Left ventricle myocardium superior (tissue), 1 donor: ENCODE measurements around the gene MYPN. TPM values are rescaled to one million over a fixed set of nuclear protein-coding genes. Genes with fewer than 3 reads are reported as not detected.
"Not testable (repeated sequence)": the region's sequence is repeated elsewhere in the genome, so short reads cannot be mapped to it uniquely, and the experiment has no call there.

Source experiments
- ATAC-seq: fragments of 200-7000 bp; cut with Tn5 transposase; one replicate; pipeline ENCODE4 v1.9.1; 2020; ENCODE audit warnings: mild to moderate bottlenecking, moderate library complexity
- DNase-seq: peaks from one replicate; pipeline ENCODE4 v3.0.0-alpha.2; 2020
- intact Hi-C: fragments of 100-400 bp; cut with micrococcal nuclease; formaldehyde crosslinking; loops from one replicate; pipeline ENCODE4 v1.11.0; 2022
- total RNA-seq: library from RNA; stranded (reverse); fragmentation: NEBNext Ultra II Directional; extraction: Animal tissue kit (Norgen Biotek cat#: 25700); gene quantifications from one replicate; pipeline ENCODE4 v1.2.1, GENCODE V29; 2021
- donor health status: DM: no; HTN: yes; CAD: no; lungs with severe emphysema.

The MYPN gene
- total RNA-seq, 1 donor from 2014 or later = 107 TPM

DNA sequence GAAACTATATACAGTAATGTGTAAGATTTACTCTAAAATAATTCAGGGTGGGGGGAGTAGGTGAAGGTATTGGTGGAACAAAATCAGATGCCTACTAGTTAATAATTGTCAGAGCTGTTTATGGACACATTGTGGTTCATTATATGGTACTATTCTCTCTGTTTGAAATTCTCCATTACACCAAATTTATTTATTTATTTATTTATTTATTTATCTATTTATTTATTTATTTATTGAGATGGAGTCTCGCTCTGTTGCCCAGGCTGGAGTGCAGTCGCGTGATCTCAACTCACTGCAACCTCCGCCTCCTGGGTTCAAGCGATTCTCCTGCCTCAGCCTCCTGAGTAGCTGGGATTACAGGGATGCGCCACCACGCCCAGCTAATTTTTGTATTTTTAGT, 137.1 kb downstream of the MYPN start:
- intact Hi-C loops, DNase-seq, ATAC-seq: not testable (repeated sequence)

GRCh38 chr10:68247931-68248330, 138.6 kb downstream of the MYPN start:
- DNase-seq (no peak), ATAC-seq (no peak)
- intact Hi-C loops = no loop called here

DNA sequence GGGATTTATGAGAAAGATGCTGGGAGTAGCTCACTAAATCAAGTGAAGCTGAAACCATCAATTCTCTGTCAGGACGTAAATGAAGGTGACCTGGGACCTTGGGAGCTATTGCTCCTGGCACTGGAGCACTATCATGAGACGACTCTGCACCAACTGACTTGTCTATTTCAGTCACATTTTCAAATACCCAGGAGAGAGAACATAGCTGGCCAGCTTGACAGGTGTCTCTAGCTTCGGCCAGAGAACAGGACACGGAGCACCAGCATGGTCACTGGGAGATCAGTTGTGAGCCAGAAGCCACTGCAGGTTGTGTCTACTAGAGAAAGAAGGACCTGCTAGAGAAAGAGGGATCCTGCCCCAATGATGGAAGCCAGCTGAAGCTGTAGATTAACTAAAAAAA, 140.0 kb downstream of the MYPN start:
- intact Hi-C loops = no loop called here
- ATAC-seq = no peak
- DNase-seq = no peak

- ATAC-seq (no peak), DNase-seq (no peak)
- intact Hi-C loops = no loop called here
These were observed 141.9 kb downstream of the MYPN start for GRCh38 chr10:68251151-68251550.

DNA sequence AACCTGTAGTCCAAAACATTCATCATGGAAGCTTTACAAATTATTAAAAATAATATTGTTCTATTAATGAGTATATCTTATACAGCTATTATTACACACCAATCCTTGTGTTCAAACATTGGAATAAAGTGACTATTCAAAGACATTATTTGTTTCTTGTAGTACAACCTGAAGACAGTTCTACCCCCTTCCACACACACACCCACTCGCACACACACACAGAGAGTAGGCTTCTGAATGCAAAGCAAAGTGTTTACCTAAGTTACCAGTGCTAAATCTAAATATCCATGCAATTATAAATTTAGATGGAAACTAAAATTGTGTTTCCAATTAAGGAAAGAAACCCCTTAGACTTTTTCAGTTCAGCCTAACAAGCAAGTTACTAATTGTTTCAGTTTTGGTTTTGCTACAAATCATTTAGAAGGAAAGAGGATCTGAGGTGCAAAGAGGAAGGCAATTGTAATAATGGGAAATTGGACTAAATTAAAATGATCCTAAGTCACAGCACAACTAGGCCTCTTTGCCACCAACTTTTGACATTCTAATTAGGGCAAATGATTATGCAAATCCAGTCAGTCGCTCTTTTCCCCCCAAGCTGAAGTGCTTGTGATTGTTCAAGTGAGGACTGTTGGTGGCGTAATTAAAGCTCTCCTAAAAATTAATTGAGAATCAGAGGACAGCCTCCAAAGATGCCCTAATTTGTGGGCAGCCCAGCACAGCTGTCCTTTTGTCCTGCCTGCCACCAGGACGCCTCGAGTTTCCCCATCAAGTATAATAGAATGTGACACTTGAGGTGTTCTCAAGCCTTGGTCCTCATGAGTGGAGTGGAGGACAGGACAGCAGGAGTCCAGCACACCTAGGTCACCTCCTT, 142.6 kb downstream of the MYPN start:
- DNase-seq (no peak), ATAC-seq (no peak)
- intact Hi-C loops = no loop called here

DNA sequence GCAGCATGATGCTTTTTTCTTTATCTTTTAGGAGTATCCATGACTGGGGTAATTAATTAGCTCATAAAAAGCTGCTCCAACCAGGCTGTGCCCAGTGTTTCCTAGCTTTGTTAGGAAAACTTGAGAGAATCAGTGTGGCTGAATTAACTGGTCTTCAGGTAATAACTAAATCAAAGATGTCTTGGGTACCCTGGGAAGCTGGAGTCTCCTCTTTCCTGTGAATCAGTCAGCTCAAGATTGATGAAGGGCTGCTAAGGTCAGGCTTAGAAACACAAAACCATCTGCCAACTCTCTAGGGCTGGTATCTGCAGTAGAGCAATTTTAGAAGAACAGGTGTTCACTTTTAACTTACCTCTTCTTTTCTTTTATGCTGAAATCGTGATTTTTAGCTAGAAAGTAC, 144.1 kb downstream of the MYPN start:
- intact Hi-C loops = no loop called here
- DNase-seq (no peak), ATAC-seq (no peak)

GRCh38 chr10:68261132-68261856, 152.0 kb downstream of the MYPN start:
- ATAC-seq = peak; percentile 92
- intact Hi-C loops = no loop called here
- DNase-seq = peak; percentile 83

Other genes with a start within 250 kb of the MYPN start
- gene SIRT1, start 224.8 kb upstream of the MYPN start, total RNA-seq = 16.5 TPM
- gene HERC4, start 34.2 kb upstream of the MYPN start, total RNA-seq = 28.3 TPM
- not detected for gene ATOH7, start 122.6 kb downstream of the MYPN start, total RNA-seq
- gene HNRNPH3, start 222.6 kb downstream of the MYPN start, total RNA-seq = 133 TPM
- 4.6 TPM for gene PBLD, start 223.4 kb downstream of the MYPN start, total RNA-seq